OCI-LY7 (cell line): ENCODE data around the gene GVQW3. TPM values are rescaled to one million over a fixed set of nuclear protein-coding genes. Genes with fewer than 3 reads are reported as not detected.

Experiments used
- BruUV-seq: library from RNA; stranded (reverse); fragments of 400-500 nt; replicated peaks from 2 replicates; lab custom pipeline; 2021; lab: Mats Ljungman, UMichigan
- CTCF ChIA-PET: fragments of 300-600 bp; sonication (Branson Sonifier 250); formaldehyde crosslinking; loops from one replicate; lab custom pipeline; 2022; ENCODE audit warnings: antibody characterized with exemption; ENCODE audit not compliant: unreplicated experiment; lab: Charles Lee
- POLR2A ChIA-PET: fragments of 300-600 bp; sonication (Branson Sonifier 250); formaldehyde crosslinking; loops from one replicate; lab custom pipeline; 2022; ENCODE audit warnings: antibody characterized with exemption; lab: Charles Lee
- DNase-seq: peaks from one replicate; pipeline ENCODE4 v3.0.0-alpha.2; 2015; ENCODE audit warnings: low spot score
- H2AFZ ChIP-seq: fragments of 200-600 bp; sonication (generic), shearing (Covaris generic); 2 replicates; pipeline ENCODE4 v1.6.1; 2014; ENCODE audit warnings: mild to moderate bottlenecking, antibody characterized with exemption, low read length, moderate library complexity
- H3K27ac ChIP-seq: fragments of 200-600 bp; sonication (generic); 2 replicates; pipeline ENCODE4 v1.5.1; 2014; ENCODE audit warnings: mixed run types, low read depth, mild to moderate bottlenecking, moderate library complexity, low read length, inconsistent platforms; ENCODE audit not compliant: poor library complexity, severe bottlenecking
- H3K36me3 ChIP-seq: fragments of 200-600 bp; sonication (generic); 2 replicates; pipeline ENCODE4 v1.6.1; 2014; ENCODE audit warnings: mild to moderate bottlenecking, antibody characterized with exemption, low read length, moderate library complexity, mixed read lengths; ENCODE audit not compliant: insufficient read depth
- H3K4me1 ChIP-seq: fragments of 200-600 bp; sonication (generic); 2 replicates; pipeline ENCODE4 v1.5.1; 2014; ENCODE audit warnings: mild to moderate bottlenecking, low read length; ENCODE audit not compliant: insufficient read depth, poor library complexity, severe bottlenecking
- H3K4me2 ChIP-seq: fragments of 200-600 bp; sonication (generic); 2 replicates; pipeline ENCODE4 v1.6.1; 2014; ENCODE audit warnings: mild to moderate bottlenecking, low read length
- H3K4me3 ChIP-seq: fragments of 200-600 bp; sonication (generic); 2 replicates; pipeline ENCODE4 v1.5.1; 2014; ENCODE audit warnings: mild to moderate bottlenecking, low read depth, low read length; ENCODE audit not compliant: poor library complexity, severe bottlenecking
- H3K79me2 ChIP-seq: fragments of 200-600 bp; sonication (generic); 2 replicates; pipeline ENCODE4 v1.6.1; 2016; ENCODE audit warnings: low read depth, mild to moderate bottlenecking, low read length, moderate library complexity, mixed read lengths; ENCODE audit not compliant: insufficient read depth
- H3K9me2 ChIP-seq: fragments of 200-600 bp; sonication (generic); 2 replicates; pipeline ENCODE4 v1.6.1; 2016; ENCODE audit warnings: mild to moderate bottlenecking, low read length, mixed read lengths; ENCODE audit not compliant: insufficient read depth
- H3K9me3 ChIP-seq: fragments of 200-600 bp; sonication (generic); 2 replicates; pipeline ENCODE4 v1.6.1; 2014; ENCODE audit warnings: mild to moderate bottlenecking, mixed run types, low read length, mixed read lengths
- H4K20me1 ChIP-seq: fragments of 200-600 bp; sonication (generic); 2 replicates; pipeline ENCODE4 v1.6.1; 2014; ENCODE audit warnings: mild to moderate bottlenecking, antibody characterized with exemption, low read length, moderate library complexity, mixed read lengths; ENCODE audit not compliant: insufficient read depth
- CTCF ChIP-seq: fragments of 200-600 bp; sonication (generic); conservative IDR thresholded peaks from 2 replicates; pipeline ENCODE4 v1.5.1; 2014; ENCODE audit warnings: mild to moderate bottlenecking, antibody characterized with exemption, low read length, moderate library complexity, mixed read lengths
- EZH2phosphoT487 ChIP-seq: fragments of 200-600 bp; sonication (generic); IDR thresholded peaks from 2 replicates; pipeline ENCODE4 v1.6.1; 2018; ENCODE audit warnings: low read depth, borderline replicate concordance, mild to moderate bottlenecking, mixed run types, antibody characterized with exemption, low read length, moderate library complexity, mixed read lengths
- intact Hi-C: fragments of 100-400 bp; cut with micrococcal nuclease; formaldehyde crosslinking; loops from one replicate; pipeline ENCODE4 v1.10.0; 2022; ENCODE audit not compliant: unreplicated experiment
- total RNA-seq, 2 experiments: library from RNA; depleted of rRNA in 1 of 2; stranded (reverse); fragments of >200 nt in 1 of 2; shearing (Covaris generic) in 1 of 2; gene quantifications; 2 replicates each; pipeline ENCODE4 v1.2.3, GENCODE V29; 2014 to 2022

Gene GVQW3
- total RNA-seq, 2 experiments from 2014 or later: 15.4 to 16.5 TPM

- H3K4me3 ChIP-seq: no peak overlapping the region
These were observed 32.8 kb upstream of the GVQW3 start for GRCh38 chr11:76348348-76348747.

GRCh38 chr11:76355172-76355571, 26.0 kb upstream of the GVQW3 start:
- no peaks in the 10 kb centered on the region; the same call in 1 of the 2 replicates for H3K79me2 ChIP-seq

More at GRCh38 chr11:76348348-76348747, 32.8 kb upstream of the GVQW3 start:
- no peak for DNase-seq
- peaks cover 38% of the 10 kb centered on the region for H3K36me3 ChIP-seq
- no peaks in the 10 kb centered on the region for H3K79me2 ChIP-seq
- CTCF ChIA-PET: no interaction called here
- H3K27ac ChIP-seq: no peak overlapping the region
- no peaks in the 10 kb centered on the region for H4K20me1 ChIP-seq
- H3K9me3 ChIP-seq: no peaks in the 10 kb centered on the region
- no peak overlapping the region for H3K4me2 ChIP-seq
- intact Hi-C loops: loop anchor here (10.0 kb wide), 1 partner anchor 76 kb away; no protein-coding TSS in a partner anchor
- no peak overlapping the region for H2AFZ ChIP-seq
- TF ChIP-seq EZH2phosphoT487 (no peak), CTCF (no peak)
- H3K4me1 ChIP-seq: no peaks in the 10 kb centered on the region
- no TSS peak for BruUV-seq
- no peaks in the 10 kb centered on the region for H3K9me2 ChIP-seq
- POLR2A ChIA-PET: interaction anchor here (1.5 kb wide), 1 partner anchor 14 kb away, joined by 4 read pairs; no protein-coding TSS in a partner anchor

GRCh38 chr11:76361374-76361773, 19.7 kb upstream of the GVQW3 start:
- no peak for TF ChIP-seq CTCF
- TF ChIP-seq EZH2phosphoT487: no peak
- no peaks in the 10 kb centered on the region for H3K9me2 ChIP-seq
- H4K20me1 ChIP-seq: no peaks in the 10 kb centered on the region
- BruUV-seq: no TSS peak
- ChIA-PET POLR2A (interaction anchor here (0.6 to 1.3 kb wide), 2 partner anchors 21 to 677 kb away, joined by 3 to 4 read pairs; no protein-coding TSS in a partner anchor), CTCF (no interaction called here)
- H3K4me2 ChIP-seq: no peak overlapping the region
- DNase-seq: no peak
- H3K9me3 ChIP-seq: no peaks in the 10 kb centered on the region
- no peak overlapping the region for H3K27ac ChIP-seq
- H3K4me3 ChIP-seq: no peak overlapping the region
- H3K4me1 ChIP-seq: peaks cover 8% of the 10 kb centered on the region
- peaks cover 85% of the 10 kb centered on the region for H3K36me3 ChIP-seq
- no peak overlapping the region for H2AFZ ChIP-seq
- peaks cover 26% of the 10 kb centered on the region for H3K79me2 ChIP-seq
- intact Hi-C loops: no loop called here

More at GRCh38 chr11:76355172-76355571, 26.0 kb upstream of the GVQW3 start:
- Histone ChIP-seq H3K27ac (no peak overlapping the region), H2AFZ (no peak overlapping the region), H3K4me2 (no peak overlapping the region), H4K20me1 (no peaks in the 10 kb centered on the region), H3K4me1 (no peaks in the 10 kb centered on the region), H3K9me2 (no peaks in the 10 kb centered on the region), H3K36me3 (peaks cover 84% of the 10 kb centered on the region), H3K9me3 (peaks cover 11% of the 10 kb centered on the region), H3K4me3 (no peak overlapping the region)
- no TSS peak for BruUV-seq
- ChIA-PET POLR2A (no interaction called here), CTCF (no interaction called here)
- no peak for DNase-seq
- no peak for TF ChIP-seq EZH2phosphoT487
- intact Hi-C loops: no loop called here
